Neutrophil (primary cell): Measurements from ENCODE around the gene STRADB.

ENCODE experiments used
- H3K27ac ChIP-seq: fragments of 200-600 bp; sonication (generic); 2 replicates; pipeline ENCODE4 v1.5.1; 2016; ENCODE audit warnings: mild to moderate bottlenecking, moderate library complexity
- H3K27me3 ChIP-seq: fragments of 200-600 bp; sonication (generic); 2 replicates; pipeline ENCODE4 v1.6.0; 2016; ENCODE audit warnings: mild to moderate bottlenecking
- H3K36me3 ChIP-seq: fragments of 200-600 bp; sonication (generic); 2 replicates; pipeline ENCODE4 v1.5.1; 2017
- H3K4me1 ChIP-seq, 2 experiments: fragments of 200-600 bp in 1 of 2; sonication (generic) in 1 of 2; 1 replicate in 1 of 2; 2 replicates in 1 of 2; pipeline versions ENCODE4 v1.5.1 to v1.6.1; 2013 to 2016; ENCODE audit warnings: low read depth in 1 of 2, low read length in 1 of 2, mild to moderate bottlenecking in 1 of 2, moderate library complexity in 1 of 2; ENCODE audit not compliant: control insufficient read depth in 1 of 2, insufficient read depth in 1 of 2
- H3K4me3 ChIP-seq, 2 experiments: fragments of 200-600 bp in 1 of 2; sonication (generic) in 1 of 2; 1 replicate in 1 of 2; 2 replicates in 1 of 2; pipeline ENCODE4 v1.5.1; 2013 to 2016; ENCODE audit warnings: low read depth in 1 of 2, low read length in 1 of 2, mild to moderate bottlenecking in 1 of 2, moderate library complexity in 1 of 2
- H3K9me3 ChIP-seq: fragments of 200-600 bp; sonication (generic); 2 replicates; pipeline ENCODE4 v1.5.1; 2016
- TF ChIP-seq, protein P1 (sequence below): fragments of 200-600 bp; sonication (generic); IDR thresholded peaks from 2 replicates; pipeline ENCODE4 v1.5.1; 2016; ENCODE audit warnings: antibody characterized with exemption

The STRADB gene

GRCh38 chr2:201444746-201445465 lies 6.6 kb upstream of the STRADB start:
- Histone ChIP-seq H3K27ac (no peak overlapping the region), H3K36me3 (no peaks in the 10 kb centered on the region), H3K4me3 (no peak overlapping the region), H3K4me1 (peaks cover 0 to 3% of the 10 kb centered on the region in 2 experiments), H3K9me3 (no peaks in the 10 kb centered on the region), H3K27me3 (no peaks in the 10 kb centered on the region)
- TF ChIP-seq, protein P1, sequence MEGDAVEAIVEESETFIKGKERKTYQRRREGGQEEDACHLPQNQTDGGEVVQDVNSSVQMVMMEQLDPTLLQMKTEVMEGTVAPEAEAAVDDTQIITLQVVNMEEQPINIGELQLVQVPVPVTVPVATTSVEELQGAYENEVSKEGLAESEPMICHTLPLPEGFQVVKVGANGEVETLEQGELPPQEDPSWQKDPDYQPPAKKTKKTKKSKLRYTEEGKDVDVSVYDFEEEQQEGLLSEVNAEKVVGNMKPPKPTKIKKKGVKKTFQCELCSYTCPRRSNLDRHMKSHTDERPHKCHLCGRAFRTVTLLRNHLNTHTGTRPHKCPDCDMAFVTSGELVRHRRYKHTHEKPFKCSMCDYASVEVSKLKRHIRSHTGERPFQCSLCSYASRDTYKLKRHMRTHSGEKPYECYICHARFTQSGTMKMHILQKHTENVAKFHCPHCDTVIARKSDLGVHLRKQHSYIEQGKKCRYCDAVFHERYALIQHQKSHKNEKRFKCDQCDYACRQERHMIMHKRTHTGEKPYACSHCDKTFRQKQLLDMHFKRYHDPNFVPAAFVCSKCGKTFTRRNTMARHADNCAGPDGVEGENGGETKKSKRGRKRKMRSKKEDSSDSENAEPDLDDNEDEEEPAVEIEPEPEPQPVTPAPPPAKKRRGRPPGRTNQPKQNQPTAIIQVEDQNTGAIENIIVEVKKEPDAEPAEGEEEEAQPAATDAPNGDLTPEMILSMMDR, result no peak

DNA sequence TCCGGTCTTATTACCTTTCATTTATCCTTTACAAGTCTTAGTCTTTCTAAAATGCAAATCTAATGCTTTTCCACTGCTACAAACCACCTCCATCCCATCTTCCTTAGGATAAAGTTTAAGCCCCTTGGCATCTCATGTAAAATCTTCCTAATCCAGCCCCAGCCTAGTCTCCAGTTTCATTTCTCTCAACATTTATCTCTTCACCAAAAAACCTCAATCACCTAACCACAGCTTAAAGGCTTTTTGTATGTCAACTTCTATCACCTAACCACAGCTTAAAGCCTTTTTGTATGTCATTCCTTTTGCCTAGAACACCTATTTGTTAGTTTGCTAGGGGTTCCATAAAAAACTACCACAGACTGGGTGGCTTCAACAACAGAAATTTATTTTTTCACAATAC lies 4.5 kb upstream of the STRADB start:
- H3K9me3 ChIP-seq, result no peaks in the 10 kb centered on the region
- H3K27ac ChIP-seq, result no peak overlapping the region
- H3K27me3 ChIP-seq, result peaks cover 3% of the 10 kb centered on the region
- H3K4me3 ChIP-seq, result no peak overlapping the region
- TF ChIP-seq, protein P1, result no peak
- H3K36me3 ChIP-seq, result no peaks in the 10 kb centered on the region
- peaks cover 10 to 16% of the 10 kb centered on the region in 2 experiments for H3K4me1 ChIP-seq

GRCh38 chr2:201448061-201448460 lies 3.5 kb upstream of the STRADB start:
- peaks cover 13% of the 10 kb centered on the region for H3K27me3 ChIP-seq
- no peaks in the 10 kb centered on the region for H3K9me3 ChIP-seq
- H3K36me3 ChIP-seq, result no peaks in the 10 kb centered on the region
- no peak overlapping the region for H3K27ac ChIP-seq
- TF ChIP-seq, protein P1, result no peak
- peaks cover 17 to 22% of the 10 kb centered on the region in 2 experiments for H3K4me1 ChIP-seq
- no peak overlapping the region for H3K4me3 ChIP-seq

DNA sequence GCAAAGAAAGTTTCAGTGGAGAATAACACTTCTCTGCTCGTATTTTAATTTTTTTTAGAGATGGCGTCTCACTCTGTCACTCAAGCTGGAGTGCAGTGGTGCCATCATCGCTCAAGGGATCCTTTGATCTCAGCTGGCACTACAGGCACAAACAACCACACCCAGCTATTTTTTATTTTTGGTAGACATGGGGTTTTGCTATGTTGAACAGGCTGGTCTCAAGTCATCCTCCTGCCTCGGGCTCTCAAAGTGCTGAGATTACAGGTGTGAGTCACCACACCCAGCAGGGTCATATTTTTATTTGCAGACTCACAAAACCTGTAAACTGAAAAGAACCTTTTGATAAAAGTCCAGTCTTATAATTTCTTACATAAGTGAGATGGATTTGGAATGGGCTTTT lies 2.8 kb upstream of the STRADB start:
- TF ChIP-seq, protein P1, result no peak
- no peak overlapping the region for H3K4me3 ChIP-seq
- H3K4me1 ChIP-seq, result peaks cover 17 to 22% of the 10 kb centered on the region in 2 experiments
- H3K36me3 ChIP-seq, result no peaks in the 10 kb centered on the region
- H3K9me3 ChIP-seq, result no peaks in the 10 kb centered on the region
- H3K27me3 ChIP-seq, result peaks cover 19% of the 10 kb centered on the region
- H3K27ac ChIP-seq, result no peak overlapping the region

- peak overlapping the region; percentile 99 to 100 for H3K4me3 ChIP-seq
- peaks cover 26% of the 10 kb centered on the region for H3K27me3 ChIP-seq
- TF ChIP-seq, protein P1, result no peak
- peak overlapping the region; percentile 88 for H3K27ac ChIP-seq
- H3K4me1 ChIP-seq, result peaks cover 17 to 19% of the 10 kb centered on the region in 2 experiments
- no peaks in the 10 kb centered on the region for H3K36me3 ChIP-seq
- no peaks in the 10 kb centered on the region for H3K9me3 ChIP-seq
Measured at GRCh38 chr2:201450954-201451291, 617 bp upstream of the STRADB start.
